NCI-H1436 (cell line): ENCODE measurements around the gene TOR4A.
"Not testable (repeated sequence)": the region's sequence is repeated elsewhere in the genome, so short reads cannot be mapped to it uniquely, and the experiment has no call there.

Experiments
- DNase-seq: peaks from one replicate; lab custom pipeline; 2025; lab: John Stamatoyannopoulos, UW

Gene TOR4A

DNA sequence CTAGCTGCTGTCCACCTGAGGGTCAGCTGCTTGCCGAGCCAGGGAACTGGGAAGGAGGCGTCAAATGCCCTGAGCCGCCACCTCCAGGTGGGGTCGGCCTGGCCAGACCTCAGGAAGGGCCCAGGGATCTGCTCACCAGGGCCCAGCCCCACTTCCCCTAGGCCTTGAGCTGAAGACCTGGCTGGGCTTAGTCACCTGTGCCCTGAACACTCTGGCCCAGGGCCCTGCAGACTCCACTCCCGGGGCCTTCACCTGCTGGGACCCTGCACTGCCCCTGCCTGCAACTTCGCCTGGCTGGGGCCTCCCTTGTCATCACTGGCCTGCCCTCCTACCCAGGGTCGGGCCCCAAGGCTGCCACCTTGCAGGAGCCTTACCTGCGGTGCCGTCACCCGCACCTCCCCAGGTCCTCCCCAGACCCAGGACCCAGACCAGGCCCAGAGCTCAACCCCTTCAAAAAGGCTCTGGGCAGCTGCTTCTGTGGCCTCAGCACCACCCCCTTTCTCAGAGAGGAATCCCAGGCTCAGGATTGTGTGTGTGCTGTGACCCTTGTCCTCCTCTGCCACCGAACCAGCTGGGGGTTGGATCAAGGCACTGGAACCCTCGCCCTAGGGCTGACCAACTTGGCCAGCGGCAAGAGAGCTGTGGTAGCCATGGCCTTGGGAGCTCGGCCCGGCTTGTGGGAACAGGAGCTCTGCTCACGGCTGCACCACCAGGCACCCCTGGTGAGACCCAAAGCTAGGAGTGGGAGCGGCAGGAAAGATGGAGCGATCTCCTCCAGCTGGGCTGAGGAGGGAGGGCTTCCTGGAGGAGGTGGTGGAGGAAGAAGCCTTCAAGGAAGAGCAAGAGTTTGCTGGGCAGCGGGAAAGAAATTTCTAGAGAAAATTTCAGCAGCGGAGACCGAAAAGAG, 23.6 kb upstream of the TOR4A start:
- DNase-seq: no peak

DNA sequence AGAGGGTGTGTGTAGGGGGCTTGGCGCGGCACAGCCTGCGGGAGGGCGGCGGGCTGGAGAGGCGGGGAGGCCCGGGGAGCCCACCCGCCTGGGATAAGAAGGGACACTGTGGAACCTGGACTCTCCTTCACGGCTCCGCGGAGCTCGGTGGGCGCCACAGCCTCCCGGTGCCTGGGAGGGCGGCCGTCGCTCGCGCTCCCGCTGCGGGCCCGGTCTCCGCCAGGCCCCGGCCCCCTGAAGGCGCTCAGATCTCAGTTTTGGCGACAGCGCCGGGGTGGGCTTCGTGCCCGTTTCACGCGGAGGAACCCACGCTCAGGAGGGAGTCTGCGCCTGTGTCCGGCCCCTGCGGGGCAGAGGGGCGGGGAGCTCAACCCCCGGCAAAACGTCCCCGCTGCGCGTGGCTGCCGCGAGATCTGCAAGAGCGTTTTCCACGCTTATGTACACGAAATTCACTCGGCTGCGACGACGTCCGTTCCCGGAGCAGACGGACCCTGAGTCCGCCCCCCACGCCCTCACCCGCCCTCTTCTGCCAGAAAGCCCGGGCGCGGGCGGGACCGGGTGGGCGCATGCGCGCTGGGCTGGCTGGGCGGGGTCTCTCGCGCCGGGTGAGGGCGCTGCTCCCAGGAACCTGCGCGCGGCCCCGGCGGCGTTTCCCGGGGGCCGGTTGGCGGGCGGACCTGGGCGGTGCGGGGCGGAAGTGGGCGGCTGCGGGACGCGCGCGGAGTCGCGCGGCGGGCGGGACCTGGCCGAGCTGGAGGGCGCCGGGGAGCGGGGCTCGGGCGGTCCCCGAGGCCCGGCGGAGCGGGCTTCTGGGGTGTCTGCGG, 22.7 kb upstream of the TOR4A start, which contains the start of gene NELFB:
TSS of gene NELFB (plus strand) at position 704 of the 824 bp plus-strand sequence.
- DNase-seq: peak; percentile 81

DNA sequence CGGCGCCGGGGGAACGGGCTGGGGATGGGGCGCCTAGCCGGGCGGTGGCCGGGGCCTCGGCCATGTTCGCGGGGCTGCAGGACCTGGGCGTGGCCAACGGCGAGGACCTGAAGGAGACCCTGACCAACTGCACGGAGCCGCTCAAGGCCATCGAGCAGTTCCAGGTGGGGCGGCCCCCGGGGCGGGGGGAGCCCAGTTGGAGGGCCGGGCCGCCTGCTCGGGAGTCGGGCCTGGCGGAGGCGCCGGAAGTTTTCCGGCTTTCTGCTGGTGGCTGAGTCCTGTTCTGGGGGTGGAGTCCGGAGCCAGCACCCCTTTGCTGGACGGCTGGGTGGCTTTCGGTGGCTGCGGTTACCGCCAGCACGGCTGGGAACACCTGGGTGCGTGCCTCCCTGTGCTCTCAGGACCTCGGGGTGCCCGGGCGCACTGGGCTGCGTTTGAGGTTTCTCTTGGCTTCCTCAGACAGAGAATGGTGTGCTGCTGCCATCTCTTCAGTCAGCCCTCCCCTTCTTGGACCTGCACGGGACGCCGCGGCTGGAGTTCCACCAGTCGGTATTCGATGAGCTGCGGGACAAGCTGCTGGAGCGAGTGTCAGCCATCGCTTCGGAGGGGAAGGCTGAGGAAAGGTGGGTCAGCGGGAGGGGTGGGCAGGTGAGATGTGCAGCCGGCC, 21.9 kb upstream of the TOR4A start:
- DNase-seq: no peak

GRCh38 chr9:137256362-137256761, 21.2 kb upstream of the TOR4A start:
- no peak for DNase-seq

DNA sequence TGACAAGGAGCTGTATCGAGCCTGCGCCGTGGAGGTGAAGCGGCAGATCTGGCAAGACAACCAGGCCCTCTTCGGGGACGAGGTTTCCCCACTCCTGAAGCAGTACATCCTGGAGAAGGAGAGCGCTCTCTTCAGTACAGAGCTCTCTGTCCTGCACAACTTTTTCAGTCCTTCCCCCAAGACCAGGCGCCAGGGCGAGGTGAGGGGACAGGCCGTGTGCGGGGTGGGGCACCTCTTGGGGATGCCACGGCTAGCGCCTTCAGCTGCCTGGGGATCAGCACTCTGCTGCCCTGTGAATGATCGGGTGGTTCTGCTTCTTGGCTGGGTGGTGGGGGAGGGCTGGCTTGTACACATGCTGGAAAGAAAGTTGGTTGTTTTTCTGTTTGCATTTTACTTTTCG, 20.7 kb upstream of the TOR4A start:
- no peak for DNase-seq

- DNase-seq: not testable (repeated sequence)
Observed at GRCh38 chr9:137262173-137262908, 15.2 kb upstream of the TOR4A start.

DNA sequence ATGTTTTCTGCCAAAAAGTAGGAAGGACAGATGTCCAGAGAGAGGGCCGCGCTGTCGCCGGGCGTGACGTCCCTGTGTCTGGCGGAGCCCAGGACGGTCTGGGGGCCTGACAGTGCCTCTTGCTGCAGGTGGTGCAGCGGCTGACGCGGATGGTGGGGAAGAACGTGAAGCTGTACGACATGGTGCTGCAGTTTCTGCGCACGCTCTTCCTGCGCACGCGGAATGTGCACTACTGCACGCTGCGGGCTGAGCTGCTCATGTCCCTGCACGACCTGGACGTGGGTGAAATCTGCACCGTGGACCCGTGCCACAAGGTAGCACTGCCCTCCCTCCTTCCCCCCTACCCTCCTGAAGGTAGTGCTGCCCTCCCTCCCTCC, 14.6 kb upstream of the TOR4A start:
- DNase-seq: no peak

GRCh38 chr9:137263506-137263905, 14.0 kb upstream of the TOR4A start:
- DNase-seq: no peak

DNA sequence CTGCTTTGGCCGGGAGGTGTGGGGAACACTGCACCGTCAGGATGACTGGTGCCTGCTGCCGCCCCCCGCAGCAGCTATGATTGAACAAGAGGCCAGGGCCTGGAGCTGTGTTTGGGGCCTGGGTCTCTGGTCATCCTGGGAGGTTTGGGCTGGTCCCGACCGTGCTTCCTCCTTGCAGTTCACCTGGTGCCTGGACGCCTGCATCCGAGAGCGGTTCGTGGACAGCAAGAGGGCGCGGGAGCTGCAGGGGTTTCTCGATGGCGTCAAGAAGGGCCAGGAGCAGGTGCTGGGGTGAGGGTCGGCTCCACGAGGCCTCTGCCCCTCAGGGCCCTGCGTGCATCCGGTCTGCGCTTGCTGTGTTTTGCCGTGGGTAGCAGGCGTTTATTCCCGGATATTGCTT, 13.5 kb upstream of the TOR4A start:
- no peak for DNase-seq

DNA sequence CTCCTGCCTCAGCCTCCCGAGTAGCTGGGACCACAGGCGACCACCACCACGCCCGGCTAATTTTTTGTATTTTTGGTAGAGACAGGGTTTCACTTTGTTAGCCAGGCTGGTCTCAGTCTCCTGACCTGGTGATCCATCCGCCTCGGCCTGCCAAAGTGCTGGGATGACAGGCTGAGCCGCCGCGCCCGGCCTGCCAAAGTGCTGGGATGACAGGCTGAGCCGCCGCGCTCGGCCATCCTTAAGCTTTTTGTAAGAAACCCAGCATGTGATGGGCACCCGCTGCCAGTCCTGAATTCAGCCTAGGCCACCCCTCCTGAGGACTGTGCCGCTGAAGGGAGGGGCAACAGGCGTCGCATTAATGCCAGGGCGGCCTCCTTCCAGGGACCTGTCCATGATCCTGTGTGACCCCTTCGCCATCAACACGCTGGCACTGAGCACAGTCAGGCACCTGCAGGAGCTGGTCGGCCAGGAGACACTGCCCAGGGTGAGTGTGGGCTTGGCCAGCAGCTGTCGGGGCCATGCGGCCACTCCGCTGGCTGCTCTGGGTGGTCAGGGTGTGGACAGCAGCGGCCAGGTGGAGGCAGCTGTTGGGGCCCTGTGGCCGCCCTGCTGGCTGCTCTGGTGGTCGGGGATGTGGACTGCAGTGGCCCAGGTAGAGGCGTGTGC, 11.9 kb upstream of the TOR4A start:
- DNase-seq: no peak

DNA sequence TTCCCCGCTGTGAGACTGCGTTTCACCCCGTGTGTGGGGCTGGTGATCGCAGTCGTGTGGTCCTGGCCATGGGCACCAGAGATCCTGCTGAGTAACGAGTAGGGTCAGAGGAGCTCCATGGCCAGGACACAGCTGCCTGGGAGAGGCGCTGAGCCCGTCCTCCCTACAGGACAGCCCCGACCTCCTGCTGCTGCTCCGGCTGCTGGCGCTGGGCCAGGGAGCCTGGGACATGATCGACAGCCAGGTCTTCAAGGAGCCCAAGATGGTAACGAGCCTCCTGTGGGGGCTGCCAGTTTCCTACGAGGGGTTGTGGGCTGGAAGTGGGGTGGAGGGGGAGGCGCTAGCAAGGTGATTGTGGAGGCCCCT, 11.4 kb upstream of the TOR4A start:
- DNase-seq: no peak

GRCh38 chr9:137266585-137267453, 10.7 kb upstream of the TOR4A start:
- no peak for DNase-seq

DNA sequence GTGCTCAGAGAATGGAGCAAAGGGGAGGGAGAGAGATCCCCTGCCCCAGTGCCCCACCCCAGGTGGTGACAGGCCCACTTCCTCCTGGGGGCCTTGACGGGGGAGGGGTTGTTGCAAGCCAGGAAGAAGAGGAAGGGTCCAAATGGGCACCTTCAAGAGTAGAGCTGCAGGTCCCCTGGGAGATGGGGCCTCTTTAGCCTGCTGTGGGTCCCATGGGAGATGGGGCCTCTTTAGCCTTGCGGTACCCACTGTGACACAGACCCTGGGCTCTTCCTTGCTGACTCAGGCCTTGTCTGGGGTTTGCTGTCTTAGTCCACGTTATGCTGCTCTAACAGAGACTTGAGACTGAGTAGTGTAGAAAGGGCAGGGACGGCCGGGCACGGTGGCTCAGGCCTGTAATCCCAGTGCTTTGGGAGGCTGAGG, 9.6 kb upstream of the TOR4A start:
- DNase-seq: no peak

DNA sequence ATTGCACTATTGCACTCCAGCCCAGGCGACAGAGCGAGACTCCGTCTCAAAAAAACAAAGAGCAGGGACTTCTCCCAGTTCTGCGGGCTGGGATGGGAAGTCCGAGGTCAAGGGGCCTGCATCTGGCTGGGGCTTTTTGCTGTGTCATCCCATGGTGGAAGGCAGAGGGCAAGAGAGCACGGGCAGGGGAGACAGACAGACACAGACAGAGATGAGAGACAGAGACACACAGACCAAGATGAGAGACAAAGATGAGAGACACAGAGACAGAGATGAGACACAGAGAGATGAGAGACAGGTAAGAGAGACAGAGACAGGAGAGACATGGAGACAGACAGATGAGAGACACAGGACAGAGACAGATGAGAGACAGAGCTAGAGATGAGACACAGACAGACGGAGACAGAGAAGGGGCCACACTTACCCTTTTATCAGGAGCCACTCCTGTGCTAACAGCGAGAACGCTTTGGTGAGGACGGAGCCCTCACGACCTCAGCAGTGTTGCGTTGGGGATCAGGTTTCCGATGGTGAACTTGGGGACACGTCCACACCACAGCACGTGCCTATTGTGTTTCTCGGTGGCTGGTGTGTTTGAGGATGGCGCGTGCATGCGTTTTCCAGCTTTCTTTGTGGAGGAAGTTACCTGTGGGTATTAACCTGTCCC, 8.9 kb upstream of the TOR4A start:
- no peak for DNase-seq

- no peak for DNase-seq
Observed at GRCh38 chr9:137269231-137269772, 8.2 kb upstream of the TOR4A start.

DNA sequence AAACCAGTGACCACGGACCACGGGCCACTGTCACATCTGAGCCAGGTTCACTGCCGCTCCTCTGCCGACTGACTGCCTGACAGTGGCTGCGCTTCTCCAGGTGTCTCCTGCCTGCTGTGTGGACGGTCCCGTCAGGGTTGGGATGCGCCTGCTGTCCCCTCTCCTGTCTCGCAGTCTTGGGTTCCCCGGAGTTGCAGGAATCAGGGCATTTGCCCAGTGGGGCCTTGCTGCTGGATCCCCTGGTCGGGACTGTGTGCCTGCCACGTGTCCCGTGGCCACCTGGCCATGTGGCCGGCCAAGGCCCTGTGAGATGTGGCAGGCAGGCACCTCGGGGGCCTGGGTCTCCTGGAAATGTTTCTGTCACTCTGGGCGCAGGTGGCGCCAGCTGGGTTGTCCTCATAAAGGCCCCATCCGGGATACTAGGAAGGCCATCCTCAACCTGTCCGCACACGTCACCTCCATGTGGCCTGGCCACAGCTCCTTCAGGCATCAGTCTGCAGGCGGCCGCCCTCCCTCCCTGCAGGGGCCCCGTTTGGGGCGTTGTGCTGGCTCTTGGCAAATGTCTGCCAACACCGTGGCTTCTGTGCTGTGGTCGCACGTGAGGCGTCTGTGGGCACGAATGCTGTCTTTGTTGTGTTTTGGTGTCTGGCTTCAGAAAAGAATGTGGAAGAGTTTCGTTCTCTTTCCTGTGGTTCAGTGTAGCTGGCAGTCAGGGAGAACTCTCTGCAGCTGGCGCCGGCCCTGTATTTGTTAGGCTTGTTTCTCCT, 6.4 kb upstream of the TOR4A start:
- no peak for DNase-seq

GRCh38 chr9:137271696-137272076, 5.8 kb upstream of the TOR4A start:
- no peak for DNase-seq

GRCh38 chr9:137272241-137273094, 5.1 kb upstream of the TOR4A start:
- DNase-seq: no peak
